Measurements from ENCODE around the gene EDEM3.
"Not testable (repeated sequence)": the region's sequence is repeated elsewhere in the genome, so short reads cannot be mapped to it uniquely, and the experiment has no call there.

EDEM3 gene

GRCh38 chr1:184716158-184716557 is 38.5 kb downstream of the EDEM3 start:
- DNase-seq: no peak

- DNase-seq: no peak
Observed at GRCh38 chr1:184709418-184709817, 45.2 kb downstream of the EDEM3 start.

- no peak for DNase-seq
Observed at GRCh38 chr1:184708084-184708676, 46.5 kb downstream of the EDEM3 start.

GRCh38 chr1:184705271-184705670 is 49.4 kb downstream of the EDEM3 start:
- DNase-seq: no peak

- DNase-seq: no peak
Observed at GRCh38 chr1:184701816-184702215, 52.8 kb downstream of the EDEM3 start.

GRCh38 chr1:184698969-184699368 is 55.7 kb downstream of the EDEM3 start:
- no peak for DNase-seq

- DNase-seq: no peak
Observed at GRCh38 chr1:184698016-184698415, 56.6 kb downstream of the EDEM3 start.

GRCh38 chr1:184696403-184696802 is 58.3 kb downstream of the EDEM3 start:
- DNase-seq: no peak

GRCh38 chr1:184695023-184695422 is 59.6 kb downstream of the EDEM3 start:
- DNase-seq: no peak

GRCh38 chr1:184693011-184693410 is 61.6 kb downstream of the EDEM3 start:
- peak; percentile 92 for DNase-seq

- peak; percentile 75 for DNase-seq
Observed at GRCh38 chr1:184691719-184692324, 62.8 kb downstream of the EDEM3 start.

- peak; percentile 63 for DNase-seq
Observed at GRCh38 chr1:184686540-184686939, 68.1 kb downstream of the EDEM3 start.

- DNase-seq: peak; percentile 28
Observed at GRCh38 chr1:184685116-184685515, 69.5 kb downstream of the EDEM3 start.

- peak; percentile 43 for DNase-seq
Observed at GRCh38 chr1:184684285-184685074, 70.2 kb downstream of the EDEM3 start.

- DNase-seq: no peak
Observed at GRCh38 chr1:184682956-184683355, 71.7 kb downstream of the EDEM3 start.

- DNase-seq: not testable (repeated sequence)
Observed at GRCh38 chr1:184680611-184681225, 73.9 kb downstream of the EDEM3 start.

GRCh38 chr1:184679472-184679871 is 75.2 kb downstream of the EDEM3 start:
- not testable (repeated sequence) for DNase-seq

GRCh38 chr1:184677344-184677743 is 77.3 kb downstream of the EDEM3 start:
- no peak for DNase-seq

- peak; percentile 9 for DNase-seq
Observed at GRCh38 chr1:184673305-184673704, 81.4 kb downstream of the EDEM3 start.

GRCh38 chr1:184672013-184672726 is 82.5 kb downstream of the EDEM3 start:
- DNase-seq: peak; percentile 87

- DNase-seq: no peak
Observed at GRCh38 chr1:184669391-184669790, 85.3 kb downstream of the EDEM3 start.

GRCh38 chr1:184665360-184665759 is 89.3 kb downstream of the EDEM3 start:
- DNase-seq: peak; percentile 73

- DNase-seq: no peak
Observed at GRCh38 chr1:184664661-184665060, 90.0 kb downstream of the EDEM3 start.
